Measurements from ENCODE around the gene HDAC2.
"Not testable (repeated sequence)": the region's sequence is repeated elsewhere in the genome, so short reads cannot be mapped to it uniquely, and the experiment has no call there.

- TF ChIP-seq CTCF (IDR thresholded peaks at IDR 0.05 in 8 of 11, conservative IDR thresholded peaks at IDR 0.05 in 3 of 11); POLR2A (IDR thresholded peaks at IDR 0.05): not testable (repeated sequence)
Measured at GRCh38 chr6:113931907-113932306, 39.0 kb downstream of the HDAC2 start.

Measured in spleen (tissue), 7 donors.